IPS-NIHi11 (cell line): ENCODE data around the gene ARHGAP8.
A peak's percentile ranks its signal among the peaks of the same experiment; 100 is the strongest.

Experiments used
- DNase-seq: peaks from one replicate; pipeline ENCODE4 v3.0.0; 2012; ENCODE audit warnings: mixed read lengths, low spot score

Gene ARHGAP8

GRCh38 chr22:44726439-44726838, 25.9 kb upstream of the ARHGAP8 start:
- no peak for DNase-seq

GRCh38 chr22:44727148-44727547, 25.2 kb upstream of the ARHGAP8 start:
- DNase-seq = no peak

GRCh38 chr22:44727709-44728108, 24.7 kb upstream of the ARHGAP8 start:
- DNase-seq = no peak

GRCh38 chr22:44728761-44729324, 23.5 kb upstream of the ARHGAP8 start:
- no peak for DNase-seq

- no peak for DNase-seq
Observed at GRCh38 chr22:44729391-44730021, 22.9 kb upstream of the ARHGAP8 start.

GRCh38 chr22:44730022-44730393, 22.4 kb upstream of the ARHGAP8 start:
- no peak for DNase-seq

- no peak for DNase-seq
Observed at GRCh38 chr22:44730490-44731356, 21.7 kb upstream of the ARHGAP8 start.

- no peak for DNase-seq
Observed at GRCh38 chr22:44731357-44731970, 20.9 kb upstream of the ARHGAP8 start.

- no peak for DNase-seq
Observed at GRCh38 chr22:44732017-44732561, 20.3 kb upstream of the ARHGAP8 start.

GRCh38 chr22:44732661-44733060, 19.7 kb upstream of the ARHGAP8 start:
- no peak for DNase-seq

GRCh38 chr22:44733426-44734106, 18.8 kb upstream of the ARHGAP8 start:
- no peak for DNase-seq

GRCh38 chr22:44734278-44734677, 18.1 kb upstream of the ARHGAP8 start:
- DNase-seq = no peak

- DNase-seq = no peak
Observed at GRCh38 chr22:44734801-44735517, 17.4 kb upstream of the ARHGAP8 start.

- peak; percentile 93 for DNase-seq
Observed at GRCh38 chr22:44735518-44736428, 16.6 kb upstream of the ARHGAP8 start.

GRCh38 chr22:44736581-44737405, 15.6 kb upstream of the ARHGAP8 start:
- DNase-seq = no peak

- no peak for DNase-seq
Observed at GRCh38 chr22:44737406-44738346, 14.7 kb upstream of the ARHGAP8 start.

GRCh38 chr22:44738347-44738715, 14.0 kb upstream of the ARHGAP8 start:
- DNase-seq = peak; percentile 73

- no peak for DNase-seq
Observed at GRCh38 chr22:44739024-44739423, 13.4 kb upstream of the ARHGAP8 start.
